IMR-90 (cell line): ENCODE data around the gene RRP1B. TPM values are rescaled to one million over a fixed set of nuclear protein-coding genes. Genes with fewer than 3 reads are reported as not detected.

Experiments used
- ATAC-seq: fragments of 200-7000 bp; cut with Tn5 transposase; 2 replicates; pipeline ENCODE4 v1.9.1; 2020; ENCODE audit warnings: low read depth, mild to moderate bottlenecking, moderate library complexity
- BruUV-seq: library from RNA; stranded (reverse); fragments of 400-500 nt; replicated peaks from 2 replicates; lab custom pipeline; 2021; lab: Mats Ljungman, UMichigan
- CTCF ChIA-PET: fragments of 300-600 bp; formaldehyde crosslinking; extraction: SDS; loops from one replicate; lab custom pipeline; 2021; ENCODE audit warnings: antibody characterized with exemption; lab: Yijun Ruan, JAX
- POLR2A ChIA-PET: fragments of 300-600 bp; sonication (Branson Sonifier 250); formaldehyde crosslinking; loops from one replicate; lab custom pipeline; 2022; ENCODE audit warnings: antibody characterized with exemption; ENCODE audit not compliant: unreplicated experiment; lab: Charles Lee
- DNase-seq: peaks from one replicate; pipeline ENCODE4 v3.0.0; 2013
- H2AFZ ChIP-seq: replicated peaks from 2 replicates; pipeline ENCODE3; 2013; ENCODE audit warnings: low read length, mild to moderate bottlenecking; ENCODE audit not compliant: poor library complexity
- H2AK5ac ChIP-seq: 2 replicates; pipeline ENCODE4 v1.6.1; 2013; ENCODE audit warnings: low read depth, low read length, inconsistent platforms
- H2AK9ac ChIP-seq: replicated peaks from 2 replicates; pipeline ENCODE3; 2013; ENCODE audit warnings: mild to moderate bottlenecking, low read depth, low read length, moderate library complexity; ENCODE audit not compliant: poor library complexity
- H2BK120ac ChIP-seq: 2 replicates; pipeline ENCODE4 v1.6.1; 2013; ENCODE audit warnings: low read depth, low read length, inconsistent platforms
- H2BK15ac ChIP-seq: 3 replicates; pipeline ENCODE4 v1.6.1; 2013; ENCODE audit warnings: low read depth, low read length, inconsistent platforms
- H2BK20ac ChIP-seq: 2 replicates; pipeline ENCODE4 v1.6.1; 2013; ENCODE audit warnings: low read depth, mild to moderate bottlenecking, inconsistent platforms, low read length, moderate library complexity
- H2BK5ac ChIP-seq: 2 replicates; pipeline ENCODE4 v1.6.1; 2013; ENCODE audit warnings: mild to moderate bottlenecking, low read depth, low read length, inconsistent platforms; ENCODE audit not compliant: poor library complexity, severe bottlenecking
- H3K14ac ChIP-seq: replicated peaks from 2 replicates; pipeline ENCODE4 v1.6.1; 2013; ENCODE audit warnings: low read depth, low read length, inconsistent platforms
- H3K18ac ChIP-seq: 2 replicates; pipeline ENCODE4 v1.6.1; 2013; ENCODE audit warnings: low read depth, low read length, control low read depth
- H3K23ac ChIP-seq: 2 replicates; pipeline ENCODE4 v1.6.1; 2013; ENCODE audit warnings: low read depth, low read length, inconsistent platforms
- H3K27ac ChIP-seq: 2 replicates; pipeline ENCODE4 v1.5.1; 2013; ENCODE audit warnings: mild to moderate bottlenecking, control low read depth, low read length; ENCODE audit not compliant: insufficient read depth
- H3K27me3 ChIP-seq: 2 replicates; pipeline ENCODE4 v1.6.1; 2013; ENCODE audit warnings: low read length; ENCODE audit not compliant: control insufficient read depth, insufficient read depth
- H3K36me3 ChIP-seq: 2 replicates; pipeline ENCODE4 v1.6.1; 2013; ENCODE audit warnings: low read length, mixed read lengths; ENCODE audit not compliant: control insufficient read depth, insufficient read depth
- H3K4ac ChIP-seq: 2 replicates; pipeline ENCODE4 v1.6.1; 2013; ENCODE audit warnings: low read depth, low read length, inconsistent platforms
- H3K4me1 ChIP-seq: 2 replicates; pipeline ENCODE4 v1.6.1; 2013; ENCODE audit warnings: low read length, mixed read lengths; ENCODE audit not compliant: control insufficient read depth, insufficient read depth
- H3K4me2 ChIP-seq: 2 replicates; pipeline ENCODE4 v1.6.1; 2013; ENCODE audit warnings: low read depth, mild to moderate bottlenecking, control low read depth, low read length, moderate library complexity
- H3K4me3 ChIP-seq: 2 replicates; pipeline ENCODE4 v1.5.1; 2013; ENCODE audit warnings: low read depth, mild to moderate bottlenecking, control low read depth, low read length, moderate library complexity; ENCODE audit not compliant: insufficient read depth
- H3K56ac ChIP-seq: 2 replicates; pipeline ENCODE4 v1.6.1; 2013; ENCODE audit warnings: low read length, inconsistent platforms; ENCODE audit not compliant: insufficient read depth; ENCODE audit errors: extremely low read depth
- H3K79me1 ChIP-seq, 2 experiments: 2 replicates each; pipeline ENCODE4 v1.6.1; 2013; ENCODE audit warnings: low read length in 2 of 2, inconsistent platforms in 1 of 2, low read depth in 1 of 2
- H3K9ac ChIP-seq: 2 replicates; pipeline ENCODE4 v1.6.1; 2013; ENCODE audit warnings: low read depth, low read length, control low read depth
- H3K9me1 ChIP-seq: 2 replicates; pipeline ENCODE4 v1.6.1; 2013; ENCODE audit warnings: low read length, inconsistent platforms; ENCODE audit not compliant: insufficient read depth
- H3K9me3 ChIP-seq: 2 replicates; pipeline ENCODE4 v1.6.1; 2013; ENCODE audit warnings: low read length; ENCODE audit not compliant: control insufficient read depth, insufficient read depth
- H4K20me1 ChIP-seq: 2 replicates; pipeline ENCODE4 v1.6.1; 2013; ENCODE audit warnings: low read length, inconsistent platforms; ENCODE audit not compliant: insufficient read depth
- H4K5ac ChIP-seq: 2 replicates; pipeline ENCODE4 v1.6.1; 2013; ENCODE audit warnings: mild to moderate bottlenecking, low read depth, low read length, control low read depth
- H4K8ac ChIP-seq, 2 experiments: 2 replicates each; pipeline ENCODE4 v1.6.1; 2013; ENCODE audit warnings: low read depth in 2 of 2, low read length in 2 of 2, control low read depth in 1 of 2, inconsistent platforms in 1 of 2
- H4K91ac ChIP-seq: 2 replicates; pipeline ENCODE4 v1.6.1; 2013; ENCODE audit warnings: low read depth, low read length, inconsistent platforms; ENCODE audit not compliant: insufficient read depth
- BHLHE40 ChIP-seq: fragments of 150-350 bp; IDR thresholded peaks from 2 replicates; pipeline ENCODE4 v1.6.1; 2016; ENCODE audit warnings: mild to moderate bottlenecking, low read depth, low read length
- CEBPB ChIP-seq: IDR thresholded peaks from 2 replicates; pipeline ENCODE4 v1.6.1; 2012; ENCODE audit warnings: low read depth, low read length, improper control_type of control experiment
- CTCF ChIP-seq: conservative IDR thresholded peaks from 2 replicates; pipeline ENCODE4 v1.5.1; 2012; ENCODE audit warnings: mild to moderate bottlenecking, low read depth, low read length, improper control_type of control experiment
- ELK1 ChIP-seq: fragments of 150-350 bp; IDR thresholded peaks from 2 replicates; pipeline ENCODE4 v1.6.1; 2016; ENCODE audit warnings: low read depth, mild to moderate bottlenecking, low read length, moderate library complexity, borderline replicate concordance
- FOS ChIP-seq: fragments of 150-350 bp; IDR thresholded peaks from 2 replicates; pipeline ENCODE4 v1.6.1; 2016; ENCODE audit warnings: low read depth, low read length
- MAFK ChIP-seq: IDR thresholded peaks from 2 replicates; pipeline ENCODE4 v1.6.1; 2012; ENCODE audit warnings: low read depth, low read length, improper control_type of control experiment
- MAZ ChIP-seq: IDR thresholded peaks from 2 replicates; pipeline ENCODE4 v1.6.1; 2012; ENCODE audit warnings: low read depth, mild to moderate bottlenecking, low read length, improper control_type of control experiment, moderate library complexity, borderline replicate concordance
- NFE2L2 ChIP-seq: fragments of 150-350 bp; IDR thresholded peaks from 2 replicates; pipeline ENCODE4 v1.6.1; 2016; ENCODE audit warnings: low read depth, mild to moderate bottlenecking, low read length
- POLR2A ChIP-seq: IDR thresholded peaks from 2 replicates; pipeline ENCODE4 v1.6.1; 2012; ENCODE audit warnings: mild to moderate bottlenecking, low read depth, low read length
- RCOR1 ChIP-seq: IDR thresholded peaks from 2 replicates; pipeline ENCODE4 v1.6.1; 2012; ENCODE audit warnings: mild to moderate bottlenecking, low read length, improper control_type of control experiment; ENCODE audit not compliant: insufficient replicate concordance
- RFX5 ChIP-seq: IDR thresholded peaks from 2 replicates; pipeline ENCODE4 v1.8.0; 2012; ENCODE audit warnings: low read depth, mild to moderate bottlenecking, low read length, moderate library complexity
- SMC3 ChIP-seq: fragments of 150-350 bp; IDR thresholded peaks from 2 replicates; pipeline ENCODE4 v1.6.1; 2016; ENCODE audit warnings: low read depth, mild to moderate bottlenecking, antibody characterized with exemption, low read length, moderate library complexity
- WGBS, 2 experiments: methylation state at CpG; one replicate each; pipeline versions ENCODE4 v1.1.5 to v1.1.7; 2013; ENCODE audit warnings: missing lambda C conversion rate in 2 of 2; ENCODE audit not compliant: insufficient read length in 1 of 2; ENCODE audit errors: extremely low coverage in 2 of 2; 5-methylcytosine and 5-hydroxymethylcytosine counted together
- dilution Hi-C: fragments of 300-500 bp; cut with HindIII; formaldehyde crosslinking; loops from one replicate; pipeline ENCODE4 v1.14.3; 2018; ENCODE audit warnings: low sequenced_read_pairs; ENCODE audit not compliant: unreplicated experiment
- in situ Hi-C: fragments of 300-500 bp; cut with MboI; formaldehyde crosslinking; loops from 3 replicates; pipeline ENCODE4 v1.14.3; 2019; ENCODE audit warnings: low sequenced_read_pairs, inconsistent platforms, mixed read lengths
- intact Hi-C: fragments of 100-400 bp; cut with micrococcal nuclease; formaldehyde crosslinking; loops from 2 replicates; pipeline ENCODE4 v1.10.0; 2022
- polyA plus RNA-seq, 3 experiments: library from polyadenylated mRNA; depleted of rRNA; stranded (reverse); fragments of >200 nt; gene quantifications; 2 replicates each; pipeline ENCODE4 v1.2.3, GENCODE V29; 2012; ENCODE audit warnings: low replicate concordance in 1 of 3
- total RNA-seq: library from RNA; depleted of rRNA; stranded (reverse); fragments of >200 nt; gene quantifications from 2 replicates; pipeline ENCODE4 v1.2.3, GENCODE V29; 2012

Gene RRP1B
- total and polyA plus RNA-seq, 2 of the 4 experiments (the other 2 are of a cell fraction), result 11.1 to 16.1 TPM

GRCh38 chr21:43712268-43712942, 53.0 kb downstream of the RRP1B start:
- WGBS, 2 experiments, result 70% methylated on average over 5 of the region's 13 CpGs; no CpG with 5 or more reads in 1 of the 2 experiments
- no peaks in the 10 kb centered on the region; the same call in 1 of the 2 replicates for H3K27me3 ChIP-seq
- in situ Hi-C loops, result no loop called here
- no peak overlapping the region for H3K4ac ChIP-seq
- H2BK15ac ChIP-seq, result no peak overlapping the region
- H3K14ac ChIP-seq, result no peak overlapping the region
- no peak overlapping the region for H2BK5ac ChIP-seq
- H3K9me3 ChIP-seq, result peaks cover 2% of the 10 kb centered on the region; the same call in 1 of the 2 replicates
- no peak overlapping the region for H3K18ac ChIP-seq
- H3K36me3 ChIP-seq, result no peaks in the 10 kb centered on the region
- TF ChIP-seq CEBPB (no peak), NFE2L2 (no peak), FOS (no peak), MAFK (no peak), SMC3 (no peak), POLR2A (no peak), RFX5 (no peak), ELK1 (no peak), BHLHE40 (no peak), MAZ (no peak), CTCF (no peak), RCOR1 (no peak)
- no peak overlapping the region for H3K23ac ChIP-seq
- H4K91ac ChIP-seq, result no peak overlapping the region
- no peaks in the 10 kb centered on the region for H4K20me1 ChIP-seq
- ATAC-seq (peak; percentile 53), DNase-seq (peak; percentile 32)
- H3K79me1 ChIP-seq, result no peaks in the 10 kb centered on the region
- H2BK20ac ChIP-seq, result no peak overlapping the region
- no peaks in the 10 kb centered on the region for H3K9me1 ChIP-seq
- H2AK9ac ChIP-seq, result no peak overlapping the region
- no peak overlapping the region for H2BK120ac ChIP-seq
- H3K27ac ChIP-seq, result no peak overlapping the region
- no peak overlapping the region for H2AK5ac ChIP-seq
- ChIA-PET CTCF (no interaction called here), POLR2A (no interaction called here)
- no peak overlapping the region for H3K9ac ChIP-seq
- H4K5ac ChIP-seq, result no peak overlapping the region
- no peak overlapping the region for H3K4me3 ChIP-seq
- peak overlapping the region; percentile 58 for H2AFZ ChIP-seq
- peaks cover 3% of the 10 kb centered on the region; the same call in 1 of the 2 replicates for H3K4me1 ChIP-seq
- dilution Hi-C loops, result no loop called here
- intact Hi-C loops, result no loop called here
- no peak overlapping the region for H3K56ac ChIP-seq
- H3K4me2 ChIP-seq, result no peak overlapping the region
- no TSS peak for BruUV-seq
- no peak overlapping the region for H4K8ac ChIP-seq
